OCI-LY3 (cell line): ENCODE data around the gene FAF2.

Source experiments
- H2AFZ ChIP-seq: fragments of 200-600, 300-600 bp; shearing (Covaris generic); 2 replicates; pipeline ENCODE4 v1.6.0; 2014; ENCODE audit warnings: antibody characterized with exemption, low read depth, low read length
- H3K27ac ChIP-seq: fragments of 200-600, 300-600 bp; sonication (generic); 2 replicates; pipeline ENCODE4 v1.5.1; 2014; ENCODE audit warnings: mild to moderate bottlenecking, low read length, moderate library complexity, mixed read lengths
- H3K27me3 ChIP-seq: fragments of 200-600, 300-600 bp; sonication (generic); 2 replicates; pipeline ENCODE4 v1.6.1; 2014; ENCODE audit warnings: low read depth, low read length, mixed read lengths
- H3K36me3 ChIP-seq: fragments of 200-600, 300-600 bp; sonication (generic); replicated peaks from 2 replicates; pipeline ENCODE3; 2014; ENCODE audit warnings: low read depth, low read length, mixed read lengths
- H3K4me1 ChIP-seq: fragments of 300-600, 200-600 bp; sonication (generic); 2 replicates; pipeline ENCODE4 v1.6.1; 2014; ENCODE audit warnings: low read length, mixed read lengths
- H3K4me2 ChIP-seq: fragments of 200-600, 300-600 bp; sonication (generic); 2 replicates; pipeline ENCODE4 v1.6.1; 2014; ENCODE audit warnings: low read length, mixed read lengths
- H3K4me3 ChIP-seq: fragments of 300-600, 200-600 bp; sonication (generic); 2 replicates; pipeline ENCODE4 v1.5.1; 2014; ENCODE audit warnings: antibody characterized with exemption, mild to moderate bottlenecking, low read length, moderate library complexity
- H3K79me2 ChIP-seq: fragments of 300-600, 200-600 bp; shearing (Covaris generic); 2 replicates; pipeline ENCODE4 v1.6.1; 2014; ENCODE audit warnings: mild to moderate bottlenecking, low read length, mixed read lengths
- H3K9ac ChIP-seq: fragments of 300-600, 200-600 bp; shearing (Covaris generic); 2 replicates; pipeline ENCODE4 v1.6.0; 2014; ENCODE audit warnings: mild to moderate bottlenecking, low read length, moderate library complexity
- H3K9me3 ChIP-seq: fragments of 200-600, 300-600 bp; shearing (Covaris generic); 2 replicates; pipeline ENCODE4 v1.6.1; 2014; ENCODE audit warnings: low read length, mixed read lengths; ENCODE audit not compliant: insufficient read depth
- H4K20me1 ChIP-seq: fragments of 200-600, 300-600 bp; sonication (generic); 2 replicates; pipeline ENCODE4 v1.6.1; 2016; ENCODE audit warnings: low read length, mixed read lengths; ENCODE audit not compliant: insufficient read depth
- EZH2phosphoT487 ChIP-seq: fragments of 200-600 bp; shearing (Covaris generic); IDR thresholded peaks from 2 replicates; pipeline ENCODE4 v1.6.1; 2018; ENCODE audit warnings: antibody characterized with exemption, mixed run types, low read depth
- TF ChIP-seq, protein P1 (sequence below): fragments of 200-600, 300-600 bp; sonication (generic); IDR thresholded peaks from 2 replicates; pipeline ENCODE4 v1.5.1; 2014; ENCODE audit warnings: antibody characterized with exemption, low read length, low read depth

The FAF2 gene

DNA sequence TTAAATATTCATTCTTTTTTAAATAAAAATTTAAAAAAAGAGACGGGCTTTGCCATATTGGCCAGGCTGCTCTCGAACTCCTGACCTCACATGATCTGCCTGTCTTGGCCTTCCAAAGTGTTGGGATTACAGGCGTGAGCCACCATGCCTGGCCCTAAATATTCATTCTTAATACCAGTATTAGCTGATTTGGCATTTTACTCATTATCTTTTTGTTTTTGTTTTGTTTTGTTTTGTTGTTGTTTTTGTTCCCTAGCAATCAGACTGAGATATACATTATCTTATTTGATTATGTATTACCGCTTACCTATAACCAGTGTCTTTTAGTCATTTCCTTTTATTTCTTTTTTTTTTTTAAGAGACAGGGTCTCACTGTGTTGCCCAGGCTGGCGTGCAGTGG is 51.1 kb downstream of the FAF2 start:
- no peaks in the 10 kb centered on the region for H3K9me3 ChIP-seq
- H3K4me3 ChIP-seq: no peak overlapping the region
- peaks cover 50% of the 10 kb centered on the region for H3K36me3 ChIP-seq
- no peak overlapping the region for H3K27ac ChIP-seq
- no peaks in the 10 kb centered on the region for H4K20me1 ChIP-seq
- H3K27me3 ChIP-seq: no peaks in the 10 kb centered on the region
- no peaks in the 10 kb centered on the region for H3K4me1 ChIP-seq
- no peaks in the 10 kb centered on the region for H3K79me2 ChIP-seq
- H3K9ac ChIP-seq: no peak overlapping the region
- no peak overlapping the region for H3K4me2 ChIP-seq
- H2AFZ ChIP-seq: no peak overlapping the region
- TF ChIP-seq EZH2phosphoT487: no peak
- TF ChIP-seq, protein P1, sequence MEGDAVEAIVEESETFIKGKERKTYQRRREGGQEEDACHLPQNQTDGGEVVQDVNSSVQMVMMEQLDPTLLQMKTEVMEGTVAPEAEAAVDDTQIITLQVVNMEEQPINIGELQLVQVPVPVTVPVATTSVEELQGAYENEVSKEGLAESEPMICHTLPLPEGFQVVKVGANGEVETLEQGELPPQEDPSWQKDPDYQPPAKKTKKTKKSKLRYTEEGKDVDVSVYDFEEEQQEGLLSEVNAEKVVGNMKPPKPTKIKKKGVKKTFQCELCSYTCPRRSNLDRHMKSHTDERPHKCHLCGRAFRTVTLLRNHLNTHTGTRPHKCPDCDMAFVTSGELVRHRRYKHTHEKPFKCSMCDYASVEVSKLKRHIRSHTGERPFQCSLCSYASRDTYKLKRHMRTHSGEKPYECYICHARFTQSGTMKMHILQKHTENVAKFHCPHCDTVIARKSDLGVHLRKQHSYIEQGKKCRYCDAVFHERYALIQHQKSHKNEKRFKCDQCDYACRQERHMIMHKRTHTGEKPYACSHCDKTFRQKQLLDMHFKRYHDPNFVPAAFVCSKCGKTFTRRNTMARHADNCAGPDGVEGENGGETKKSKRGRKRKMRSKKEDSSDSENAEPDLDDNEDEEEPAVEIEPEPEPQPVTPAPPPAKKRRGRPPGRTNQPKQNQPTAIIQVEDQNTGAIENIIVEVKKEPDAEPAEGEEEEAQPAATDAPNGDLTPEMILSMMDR: no peak

DNA sequence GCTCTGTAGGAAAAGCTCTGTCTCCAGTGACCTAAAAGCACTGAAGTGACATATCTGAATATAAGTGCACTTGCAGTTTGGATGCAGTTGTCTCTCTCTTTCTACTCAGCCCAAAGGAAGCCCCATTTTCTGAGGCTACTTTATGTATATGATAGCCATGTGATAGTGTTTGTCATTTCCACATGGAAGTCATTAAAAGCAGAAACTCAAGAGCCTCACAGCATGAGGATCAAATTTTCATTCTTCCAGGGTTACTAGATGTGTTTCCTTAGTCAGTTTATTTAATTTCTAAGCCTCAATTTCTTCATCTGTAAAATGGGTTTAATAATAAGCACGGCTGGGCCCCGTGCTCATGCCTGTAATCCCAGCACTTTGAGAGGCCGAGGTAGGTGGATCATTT is 52.3 kb downstream of the FAF2 start:
- no peak overlapping the region for H3K4me3 ChIP-seq
- no peaks in the 10 kb centered on the region for H3K27me3 ChIP-seq
- H2AFZ ChIP-seq: no peak overlapping the region
- no peaks in the 10 kb centered on the region for H3K79me2 ChIP-seq
- H3K27ac ChIP-seq: no peak overlapping the region
- H3K9ac ChIP-seq: no peak overlapping the region
- H3K36me3 ChIP-seq: peaks cover 47% of the 10 kb centered on the region
- H3K9me3 ChIP-seq: no peaks in the 10 kb centered on the region
- H4K20me1 ChIP-seq: no peaks in the 10 kb centered on the region
- TF ChIP-seq, protein P1: no peak
- no peak for TF ChIP-seq EZH2phosphoT487
- no peak overlapping the region for H3K4me2 ChIP-seq
- no peaks in the 10 kb centered on the region for H3K4me1 ChIP-seq

DNA sequence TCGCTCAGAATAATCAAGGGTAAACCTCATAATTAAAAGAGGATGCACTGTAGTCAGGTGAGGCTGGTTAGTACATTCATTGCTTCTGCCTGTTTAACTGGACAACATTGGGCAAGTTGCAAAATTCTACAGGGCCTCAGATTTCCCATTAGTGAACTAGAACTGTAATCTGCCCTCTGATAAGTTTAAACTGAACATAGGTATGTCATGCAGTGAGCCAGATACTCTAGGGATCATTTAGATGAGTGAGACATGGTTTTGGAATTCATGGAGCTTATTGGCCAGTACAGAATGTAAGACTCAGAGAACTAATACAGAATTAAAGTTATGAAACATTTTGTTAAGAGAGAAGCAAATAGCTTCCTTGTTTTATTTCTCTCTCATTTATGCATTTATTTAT is 53.1 kb downstream of the FAF2 start:
- H3K27me3 ChIP-seq: no peaks in the 10 kb centered on the region
- H3K9me3 ChIP-seq: no peaks in the 10 kb centered on the region
- H2AFZ ChIP-seq: no peak overlapping the region
- H3K27ac ChIP-seq: no peak overlapping the region
- H3K4me2 ChIP-seq: no peak overlapping the region
- no peaks in the 10 kb centered on the region for H4K20me1 ChIP-seq
- no peaks in the 10 kb centered on the region for H3K4me1 ChIP-seq
- TF ChIP-seq, protein P1: no peak
- no peak for TF ChIP-seq EZH2phosphoT487
- H3K36me3 ChIP-seq: peaks cover 39% of the 10 kb centered on the region
- H3K79me2 ChIP-seq: no peaks in the 10 kb centered on the region
- no peak overlapping the region for H3K9ac ChIP-seq
- H3K4me3 ChIP-seq: no peak overlapping the region

DNA sequence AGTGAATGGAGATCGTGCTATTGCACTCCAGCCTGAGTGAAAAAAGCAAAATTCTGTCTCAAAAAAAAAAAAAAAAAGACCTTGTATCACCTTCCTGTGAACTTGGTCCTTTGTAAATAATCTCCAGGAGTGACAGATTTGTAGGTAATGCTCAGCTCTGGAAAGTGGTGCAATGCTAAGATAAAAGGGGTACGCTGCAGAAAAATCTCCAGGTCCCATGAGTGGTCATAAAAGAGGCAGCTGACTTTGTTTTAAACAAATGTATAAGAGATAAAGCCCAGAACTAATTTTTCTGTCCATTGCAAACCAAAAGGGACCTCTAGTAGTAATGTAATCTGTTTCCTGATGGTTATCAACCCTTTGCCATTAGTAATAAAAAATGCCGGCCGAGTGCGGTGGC is 55.3 kb downstream of the FAF2 start:
- no peaks in the 10 kb centered on the region for H3K27me3 ChIP-seq
- TF ChIP-seq, protein P1: no peak
- H4K20me1 ChIP-seq: no peaks in the 10 kb centered on the region
- H3K4me3 ChIP-seq: no peak overlapping the region
- no peaks in the 10 kb centered on the region for H3K79me2 ChIP-seq
- no peak overlapping the region for H3K4me2 ChIP-seq
- H3K9me3 ChIP-seq: no peaks in the 10 kb centered on the region
- H2AFZ ChIP-seq: no peak overlapping the region
- H3K4me1 ChIP-seq: no peaks in the 10 kb centered on the region
- peaks cover 44% of the 10 kb centered on the region for H3K36me3 ChIP-seq
- H3K27ac ChIP-seq: no peak overlapping the region
- H3K9ac ChIP-seq: no peak overlapping the region
